HEK293T (cell line): ENCODE data around the gene RFX1.

ENCODE experiments used
- ARNT ChIP-seq: fragments of 450-650 bp; IDR thresholded peaks from 2 replicates; pipeline ENCODE4 v1.6.1; 2017; ENCODE audit warnings: mild to moderate bottlenecking
- BHLHE40 ChIP-seq: fragments of 450-650 bp; IDR thresholded peaks from 2 replicates; pipeline ENCODE4 v1.6.1; 2016; ENCODE audit warnings: mild to moderate bottlenecking, moderate library complexity, borderline replicate concordance
- CTBP1 ChIP-seq: fragments of 450-650 bp; IDR thresholded peaks from 2 replicates; pipeline ENCODE4 v1.6.1; 2016; ENCODE audit warnings: borderline replicate concordance
- ELF4 ChIP-seq: fragments of 450-650 bp; IDR thresholded peaks from 2 replicates; pipeline ENCODE4 v1.6.1; 2017; ENCODE audit warnings: antibody characterized with exemption
- FOXK2 ChIP-seq: fragments of 450-650 bp; IDR thresholded peaks from 2 replicates; pipeline ENCODE4 v1.6.1; 2016; ENCODE audit warnings: mild to moderate bottlenecking
- FOXM1 ChIP-seq: fragments of 450-650 bp; IDR thresholded peaks from 2 replicates; pipeline ENCODE4 v1.6.1; 2017; ENCODE audit warnings: mild to moderate bottlenecking, borderline replicate concordance
- L3MBTL2 ChIP-seq: fragments of 450-650 bp; conservative IDR thresholded peaks from 2 replicates; pipeline ENCODE4 v1.6.1; 2016; ENCODE audit warnings: mild to moderate bottlenecking
- LEF1 ChIP-seq: fragments of 450-650 bp; IDR thresholded peaks from 2 replicates; pipeline ENCODE4 v1.6.1; 2017; ENCODE audit warnings: mild to moderate bottlenecking, borderline replicate concordance
- NFRKB ChIP-seq: fragments of 450-650 bp; IDR thresholded peaks from 2 replicates; pipeline ENCODE4 v1.6.1; 2016; ENCODE audit warnings: mild to moderate bottlenecking, moderate library complexity
- PKNOX1 ChIP-seq: fragments of 450-650 bp; IDR thresholded peaks from 2 replicates; pipeline ENCODE4 v1.6.1; 2016
- SP1 ChIP-seq: fragments of 450-650 bp; IDR thresholded peaks from 2 replicates; pipeline ENCODE4 v1.6.1; 2017
- TARDBP ChIP-seq: fragments of 450-650 bp; IDR thresholded peaks from 2 replicates; pipeline ENCODE4 v1.6.1; 2016
- ZNF384 ChIP-seq: fragments of 450-650 bp; IDR thresholded peaks from 2 replicates; pipeline ENCODE4 v1.6.1; 2016

DNA sequence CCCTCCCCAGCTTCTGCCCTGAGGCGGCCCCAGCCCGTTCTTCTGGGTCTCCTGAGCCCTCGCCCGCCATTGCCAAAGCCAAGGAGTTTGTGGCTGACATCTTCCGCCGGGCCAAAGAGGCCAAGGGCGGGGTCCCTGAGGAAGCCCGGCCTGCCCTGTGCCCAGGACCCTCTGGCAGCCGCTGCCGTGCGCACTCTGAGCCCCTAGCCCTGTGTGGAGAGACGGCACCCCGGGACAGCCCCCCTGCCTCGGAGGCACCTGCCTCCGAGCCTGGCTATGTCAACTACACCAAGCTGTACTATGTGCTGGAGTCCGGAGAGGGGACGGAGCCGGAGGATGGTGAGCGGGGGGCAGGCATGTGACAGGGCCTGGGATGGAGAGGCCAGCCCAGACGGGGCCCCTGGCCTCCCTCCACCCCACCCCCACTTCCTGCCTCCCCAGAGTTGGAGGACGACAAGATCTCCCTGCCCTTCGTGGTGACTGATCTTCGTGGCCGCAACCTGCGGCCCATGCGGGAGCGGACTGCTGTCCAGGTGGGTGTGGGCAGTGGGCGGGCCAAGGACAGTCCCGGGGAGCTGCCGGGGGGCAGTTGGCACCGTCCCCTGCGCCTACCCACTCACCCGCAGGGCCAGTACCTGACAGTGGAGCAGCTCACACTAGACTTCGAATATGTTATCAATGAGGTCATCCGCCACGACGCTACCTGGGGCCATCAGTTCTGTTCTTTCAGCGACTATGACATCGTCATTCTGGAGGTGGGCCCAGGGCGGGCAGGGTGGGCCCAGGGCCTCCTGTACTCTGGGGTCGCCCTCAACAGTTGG, 46.8 kb downstream of the RFX1 start:
- TF ChIP-seq L3MBTL2 (no peak), ARNT (no peak), FOXM1 (no peak), SP1 (no peak), CTBP1 (no peak), BHLHE40 (no peak), NFRKB (no peak), ELF4 (no peak), ZNF384 (no peak), TARDBP (no peak), PKNOX1 (no peak), FOXK2 (no peak), LEF1 (no peak)
